ENCODE measurements around the gene TMEM184A.

- TF ChIP-seq CTCF (IDR thresholded peaks at IDR 0.05; ENCODE audit: control extremely low read depth in 1 of 3, insufficient read depth in 1 of 3, low read depth in 1 of 3, low read length in 3 of 3): no peak
- no peak for TF ChIP-seq POLR2A (IDR thresholded peaks at IDR 0.05; ENCODE audit: control extremely low read depth in 1 of 2, low read depth in 2 of 2, low read length in 2 of 2)
- no peak for TF ChIP-seq SP1 (IDR thresholded peaks at IDR 0.05; ENCODE audit: low read depth, low read length)
- no peak for TF ChIP-seq JUND (IDR thresholded peaks at IDR 0.05; ENCODE audit: low read length)
- TF ChIP-seq RXRA (IDR thresholded peaks at IDR 0.05; ENCODE audit: insufficient read depth, low read depth, low read length): no peak
- no peak for TF ChIP-seq GTF2F1 (IDR thresholded peaks at IDR 0.05; ENCODE audit: borderline replicate concordance, low read depth, low read length)
- no peak for TF ChIP-seq EP300 (IDR thresholded peaks at IDR 0.05; ENCODE audit: borderline replicate concordance in 1 of 2, low read depth in 2 of 2, low read length in 2 of 2)
- no peak for TF ChIP-seq KDM1A (IDR thresholded peaks at IDR 0.05; ENCODE audit: borderline replicate concordance, low read length)
- TF ChIP-seq RAD21 (IDR thresholded peaks at IDR 0.05 in 1 of 2, conservative IDR thresholded peaks at IDR 0.05 in 1 of 2; ENCODE audit: low read depth in 2 of 2, low read length in 2 of 2): no peak
- no peak for TF ChIP-seq HDAC6 (IDR thresholded peaks at IDR 0.05; ENCODE audit: low read depth, low read length)
- no peak for TF ChIP-seq TAF7 (optimal IDR thresholded peaks at IDR 0.05; ENCODE audit: borderline replicate concordance, low read depth, low read length)
These were observed 35.3 kb downstream of the TMEM184A start for GRCh38 chr7:1520539-1521234.
